Cardiac fibroblast (primary cell): ENCODE results near the gene TAF11L13.
"Not testable (repeated sequence)": the region's sequence is repeated elsewhere in the genome, so short reads cannot be mapped to it uniquely, and the experiment has no call there.

Experiments
- DNase-seq, 2 donors: peaks; one replicate each; pipeline versions ENCODE4 v3.0.0 to v3.0.0-alpha.2; 2010; ENCODE audit warnings: low read depth in 2 of 2
- H3K4me3 ChIP-seq, 2 donors: replicated peaks in 1 of 2; 1 replicate in 1 of 2; 2 replicates in 1 of 2; pipeline ENCODE4 v1.5.1; 2011; ENCODE audit warnings: low read depth in 2 of 2, low read length in 2 of 2, mild to moderate bottlenecking in 2 of 2, moderate library complexity in 1 of 2
- TF ChIP-seq, protein P1 (sequence below): IDR thresholded peaks from one replicate; pipeline ENCODE4 v1.5.1; 2011; ENCODE audit warnings: low read depth, mild to moderate bottlenecking, low read length, inconsistent platforms

TAF11L13 gene

DNA sequence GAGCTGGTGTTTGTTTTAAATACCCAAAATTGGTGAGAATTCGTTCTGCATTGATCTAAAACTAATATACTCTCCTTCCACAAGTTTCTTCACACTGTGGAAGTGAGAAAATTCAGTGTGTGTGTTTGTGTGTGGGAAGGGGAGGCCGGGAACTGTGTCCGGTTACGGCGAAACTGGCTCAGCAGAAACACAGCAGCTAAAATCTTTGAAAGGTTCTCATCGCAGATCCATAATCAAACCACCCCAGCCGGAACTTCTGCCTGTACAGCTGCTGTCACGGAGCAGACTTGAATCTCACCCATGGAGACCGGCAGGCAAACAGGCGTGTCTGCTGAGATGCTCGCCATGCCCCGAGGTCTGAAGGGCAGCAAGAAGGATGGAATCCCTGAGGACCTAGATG, at the start of gene TAF11L13:
TAF11L13 (plus strand) TSS at position 301 of the 400 bp plus-strand sequence.
- not testable (repeated sequence) for H3K4me3 ChIP-seq, DNase-seq

DNA sequence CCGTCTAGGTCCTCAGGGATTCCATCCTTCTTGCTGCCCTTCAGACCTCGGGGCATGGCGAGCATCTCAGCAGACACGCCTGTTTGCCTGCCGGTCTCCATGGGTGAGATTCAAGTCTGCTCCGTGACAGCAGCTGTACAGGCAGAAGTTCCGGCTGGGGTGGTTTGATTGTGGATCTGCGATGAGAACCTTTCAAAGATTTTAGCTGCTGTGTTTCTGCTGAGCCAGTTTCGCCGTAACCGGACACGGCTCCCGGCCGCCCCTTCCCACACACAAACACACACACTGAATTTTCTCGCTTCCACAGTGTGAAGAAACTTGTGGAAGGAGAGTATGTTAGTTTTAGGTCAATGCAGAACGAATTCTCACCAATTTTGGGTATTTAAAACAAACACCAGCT, 46.2 kb upstream of the TAF11L13 start, which contains the start of gene TAF11L7:
TAF11L7 (minus strand) TSS at position 101 of the 400 bp plus-strand sequence.
- H3K4me3 ChIP-seq, DNase-seq: not testable (repeated sequence)

DNA sequence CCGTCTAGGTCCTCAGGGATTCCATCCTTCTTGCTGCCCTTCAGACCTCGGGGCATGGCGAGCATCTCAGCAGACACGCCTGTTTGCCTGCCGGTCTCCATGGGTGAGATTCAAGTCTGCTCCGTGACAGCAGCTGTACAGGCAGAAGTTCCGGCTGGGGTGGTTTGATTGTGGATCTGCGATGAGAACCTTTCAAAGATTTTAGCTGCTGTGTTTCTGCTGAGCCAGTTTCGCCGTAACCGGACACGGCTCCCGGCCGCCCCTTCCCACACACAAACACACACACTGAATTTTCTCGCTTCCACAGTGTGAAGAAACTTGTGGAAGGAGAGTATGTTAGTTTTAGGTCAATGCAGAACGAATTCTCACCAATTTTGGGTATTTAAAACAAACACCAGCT, 41.0 kb upstream of the TAF11L13 start, which contains the start of gene TAF11L8:
TAF11L8 (minus strand) TSS at position 101 of the 400 bp plus-strand sequence.
- H3K4me3 ChIP-seq, DNase-seq: not testable (repeated sequence)

DNA sequence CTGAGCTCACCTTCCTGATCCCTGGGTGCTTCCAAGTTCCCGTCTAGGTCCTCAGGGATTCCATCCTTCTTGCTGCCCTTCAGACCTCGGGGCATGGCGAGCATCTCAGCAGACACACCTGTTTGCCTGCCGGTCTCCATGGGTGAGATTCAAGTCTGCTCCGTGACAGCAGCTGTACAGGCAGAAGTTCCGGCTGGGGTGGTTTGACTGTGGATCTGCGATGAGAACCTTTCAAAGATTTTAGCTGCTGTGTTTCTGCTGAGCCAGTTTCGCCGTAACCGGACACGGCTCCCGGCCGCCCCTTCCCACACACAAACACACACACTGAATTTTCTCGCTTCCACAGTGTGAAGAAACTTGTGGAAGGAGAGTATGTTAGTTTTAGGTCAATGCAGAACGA, 37.6 kb upstream of the TAF11L13 start, which contains the start of gene TAF11L9:
TAF11L9 (minus strand) TSS at position 140 of the 400 bp plus-strand sequence.
- DNase-seq, H3K4me3 ChIP-seq: not testable (repeated sequence)

DNA sequence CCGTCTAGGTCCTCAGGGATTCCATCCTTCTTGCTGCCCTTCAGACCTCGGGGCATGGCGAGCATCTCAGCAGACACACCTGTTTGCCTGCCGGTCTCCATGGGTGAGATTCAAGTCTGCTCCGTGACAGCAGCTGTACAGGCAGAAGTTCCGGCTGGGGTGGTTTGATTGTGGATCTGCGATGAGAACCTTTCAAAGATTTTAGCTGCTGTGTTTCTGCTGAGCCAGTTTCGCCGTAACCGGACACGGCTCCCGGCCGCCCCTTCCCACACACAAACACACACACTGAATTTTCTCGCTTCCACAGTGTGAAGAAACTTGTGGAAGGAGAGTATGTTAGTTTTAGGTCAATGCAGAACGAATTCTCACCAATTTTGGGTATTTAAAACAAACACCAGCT, 34.2 kb upstream of the TAF11L13 start, which contains the start of gene TAF11L10:
TAF11L10 (minus strand) TSS at position 101 of the 400 bp plus-strand sequence.
- not testable (repeated sequence) for DNase-seq, H3K4me3 ChIP-seq

DNA sequence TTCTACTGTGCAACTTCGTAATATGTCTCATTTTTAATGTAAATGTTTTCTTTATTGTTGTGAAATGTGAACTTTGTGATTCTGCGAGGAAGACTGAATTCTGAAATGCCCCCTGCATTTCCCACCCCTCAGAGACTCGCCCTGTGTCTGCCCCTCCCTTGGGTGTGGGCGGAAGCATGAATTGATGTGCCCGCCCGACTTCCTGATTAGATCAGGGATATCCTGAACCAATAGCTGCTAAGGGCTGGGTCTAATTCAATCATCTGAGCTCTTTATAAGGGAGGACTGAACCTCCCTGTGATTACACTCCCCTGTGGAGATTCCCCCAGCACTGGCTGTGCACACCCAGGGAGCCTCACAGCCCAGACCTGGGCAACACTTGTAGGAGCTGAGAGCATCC, 28.0 kb upstream of the TAF11L13 start, which contains the start of gene TAF11L11:
TAF11L11 (plus strand) TSS at position 304 of the 400 bp plus-strand sequence.
- not testable (repeated sequence) for DNase-seq, H3K4me3 ChIP-seq

DNA sequence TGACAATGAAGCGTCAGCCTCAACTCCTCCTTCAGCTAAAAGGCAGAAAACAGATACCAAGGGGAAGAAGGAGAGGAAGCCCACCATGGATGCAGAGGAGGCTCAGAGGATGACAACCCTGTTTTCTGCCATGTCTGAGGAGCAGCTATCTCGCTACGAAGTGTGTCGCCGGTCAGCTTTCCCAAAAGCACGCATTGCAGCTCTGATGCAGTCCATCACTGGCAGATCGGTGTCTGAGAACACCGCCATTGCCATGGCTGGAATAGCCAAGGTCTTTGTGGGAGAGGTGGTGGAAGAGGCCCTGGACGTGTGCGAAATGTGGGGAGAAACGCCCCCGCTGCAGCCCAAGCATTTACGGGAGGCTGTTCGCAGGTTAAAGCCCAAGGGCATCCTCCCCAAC, 26.9 kb upstream of the TAF11L13 start:
- H3K4me3 ChIP-seq, result no peak overlapping the region
- DNase-seq, result no peak
- TF ChIP-seq, protein P1, sequence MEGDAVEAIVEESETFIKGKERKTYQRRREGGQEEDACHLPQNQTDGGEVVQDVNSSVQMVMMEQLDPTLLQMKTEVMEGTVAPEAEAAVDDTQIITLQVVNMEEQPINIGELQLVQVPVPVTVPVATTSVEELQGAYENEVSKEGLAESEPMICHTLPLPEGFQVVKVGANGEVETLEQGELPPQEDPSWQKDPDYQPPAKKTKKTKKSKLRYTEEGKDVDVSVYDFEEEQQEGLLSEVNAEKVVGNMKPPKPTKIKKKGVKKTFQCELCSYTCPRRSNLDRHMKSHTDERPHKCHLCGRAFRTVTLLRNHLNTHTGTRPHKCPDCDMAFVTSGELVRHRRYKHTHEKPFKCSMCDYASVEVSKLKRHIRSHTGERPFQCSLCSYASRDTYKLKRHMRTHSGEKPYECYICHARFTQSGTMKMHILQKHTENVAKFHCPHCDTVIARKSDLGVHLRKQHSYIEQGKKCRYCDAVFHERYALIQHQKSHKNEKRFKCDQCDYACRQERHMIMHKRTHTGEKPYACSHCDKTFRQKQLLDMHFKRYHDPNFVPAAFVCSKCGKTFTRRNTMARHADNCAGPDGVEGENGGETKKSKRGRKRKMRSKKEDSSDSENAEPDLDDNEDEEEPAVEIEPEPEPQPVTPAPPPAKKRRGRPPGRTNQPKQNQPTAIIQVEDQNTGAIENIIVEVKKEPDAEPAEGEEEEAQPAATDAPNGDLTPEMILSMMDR, result no peak

DNA sequence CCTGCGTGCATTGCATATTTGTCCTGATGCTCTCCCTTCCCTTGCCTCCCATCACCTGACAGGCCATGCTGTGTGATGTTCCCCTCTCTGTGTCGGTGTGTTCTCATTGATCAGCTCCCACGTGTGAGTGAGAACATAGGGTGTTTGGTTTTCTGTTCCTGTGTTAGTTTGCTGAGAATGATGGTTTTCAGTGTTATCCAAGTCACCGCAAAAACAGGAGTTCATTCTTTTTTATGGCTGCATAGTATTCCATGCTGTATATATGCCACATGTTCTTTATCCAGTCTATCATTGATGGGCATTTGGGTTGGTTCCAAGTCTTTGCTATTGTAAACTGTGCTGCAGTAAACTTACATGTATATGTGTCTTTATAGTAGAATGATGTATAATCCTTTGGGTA, 24.4 kb upstream of the TAF11L13 start:
- H3K4me3 ChIP-seq, DNase-seq: not testable (repeated sequence)

DNA sequence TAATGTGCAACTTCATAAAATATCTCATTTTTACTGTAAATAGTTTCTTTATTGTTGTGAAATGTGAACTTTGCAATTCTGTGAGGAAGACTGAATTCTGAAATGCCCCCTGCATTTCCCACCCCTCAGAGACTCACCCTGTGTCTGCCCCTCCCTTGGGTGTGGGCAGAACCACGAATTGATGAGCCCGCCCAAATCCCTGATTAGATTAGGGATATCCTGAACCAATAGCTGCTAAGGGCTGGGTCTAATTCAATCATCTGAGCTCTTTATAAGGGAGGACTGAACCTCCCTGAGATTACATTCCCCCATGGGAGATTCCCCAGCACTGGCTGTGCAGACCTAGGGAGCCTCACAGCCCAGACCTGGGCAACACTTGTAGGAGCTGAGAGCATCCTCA, 21.8 kb upstream of the TAF11L13 start, which contains the start of gene TAF11L12:
TAF11L12 (plus strand) TSS at position 301 of the 400 bp plus-strand sequence.
- not testable (repeated sequence) for DNase-seq, H3K4me3 ChIP-seq

DNA sequence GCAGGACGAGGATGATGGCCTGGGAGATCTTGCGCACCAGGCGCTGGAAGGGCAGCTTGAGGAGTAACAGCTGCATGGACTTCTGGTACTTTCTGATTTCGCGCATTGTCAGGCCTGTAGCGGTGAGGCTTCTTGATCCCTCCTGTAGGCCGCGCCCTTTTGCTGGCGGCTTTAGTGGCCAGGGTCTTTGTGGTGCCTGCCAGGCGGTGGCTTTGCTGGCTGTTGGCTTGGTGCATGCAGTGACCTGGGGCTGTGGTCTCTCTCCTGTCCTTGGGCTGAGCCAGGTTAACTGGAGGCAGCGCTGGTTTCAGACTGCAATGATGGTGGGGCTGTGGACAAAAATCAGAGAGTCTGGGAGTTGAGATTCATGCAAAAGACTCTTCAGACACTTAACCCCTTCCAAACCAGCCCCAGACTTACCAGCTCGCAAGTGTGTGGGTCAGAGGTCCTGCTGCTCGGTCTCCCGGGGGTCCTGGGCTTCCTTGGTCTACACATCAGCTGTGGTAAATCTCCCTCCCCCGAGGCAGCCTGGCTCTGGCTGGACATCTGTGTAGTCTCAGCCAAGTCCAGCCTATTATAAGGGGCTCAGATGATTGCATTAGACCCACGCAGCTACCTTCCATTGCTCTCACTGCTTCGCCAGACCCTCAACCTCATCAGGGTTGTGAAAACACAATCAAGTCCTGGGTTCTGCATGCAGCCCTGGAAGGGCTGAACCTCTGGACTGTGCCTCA, 16.8 kb upstream of the TAF11L13 start:
- no peak for DNase-seq
- no peak overlapping the region for H3K4me3 ChIP-seq
- TF ChIP-seq, protein P1, result no peak

DNA sequence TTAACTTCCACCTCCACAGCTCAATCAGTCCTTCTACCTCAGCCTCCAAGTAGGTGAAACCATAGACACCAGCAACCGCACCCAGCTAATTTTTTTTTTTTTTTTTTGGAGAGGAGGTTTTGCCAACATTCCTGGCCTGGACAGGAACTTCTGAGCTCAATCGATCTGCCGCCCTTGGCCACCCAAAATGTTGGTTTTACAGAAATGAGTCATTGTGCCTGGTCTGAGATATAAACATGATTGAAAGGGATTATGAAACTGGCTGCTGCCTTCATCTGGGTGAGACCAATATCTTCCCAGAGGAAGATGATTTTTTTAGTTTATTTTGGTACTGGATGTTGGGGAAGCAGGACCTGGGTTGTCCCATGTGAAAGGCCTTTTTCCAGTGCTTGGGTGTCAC, 12.5 kb upstream of the TAF11L13 start:
- DNase-seq, result no peak
- TF ChIP-seq, protein P1, result no peak

More for the DNA sequence above, 12.5 kb upstream of the TAF11L13 start:
- H3K4me3 ChIP-seq, result no peak overlapping the region
